Measurements from ENCODE around the gene THRB. TPM values are rescaled to one million over a fixed set of nuclear protein-coding genes. Genes with fewer than 3 reads are reported as not detected.

THRB gene
- total RNA-seq, 1 donor from 2014 or later, result 19.7 TPM

DNA sequence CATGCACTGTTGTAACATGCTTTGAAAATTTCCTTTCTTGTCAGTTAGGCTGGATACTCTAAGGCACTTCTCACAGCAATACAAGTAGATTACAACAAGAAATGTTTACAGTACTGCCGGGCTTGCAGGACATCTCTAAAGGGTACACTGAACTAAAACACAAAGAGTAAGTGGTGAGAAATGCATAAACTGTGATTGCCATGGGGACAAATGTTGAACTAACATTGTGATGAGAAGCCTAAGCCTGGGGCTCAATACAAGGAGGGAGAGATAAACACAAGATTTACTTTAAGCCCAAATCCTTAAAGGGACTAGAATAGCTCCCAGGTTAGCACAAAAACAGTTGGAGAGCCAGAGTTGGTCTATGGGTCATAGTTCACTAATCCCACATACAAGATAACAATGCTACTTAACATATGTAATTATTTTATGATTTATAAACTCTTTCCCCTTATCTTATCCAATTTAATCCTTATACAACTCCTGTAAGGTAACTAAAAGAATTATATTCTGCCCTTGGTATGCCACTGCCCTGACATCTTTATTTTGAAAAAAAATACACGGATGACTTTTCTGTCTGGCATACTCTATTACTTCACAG lies 126.9 kb downstream of the THRB start:
- intact Hi-C loops (cut with DNase I), result no loop called here

DNA sequence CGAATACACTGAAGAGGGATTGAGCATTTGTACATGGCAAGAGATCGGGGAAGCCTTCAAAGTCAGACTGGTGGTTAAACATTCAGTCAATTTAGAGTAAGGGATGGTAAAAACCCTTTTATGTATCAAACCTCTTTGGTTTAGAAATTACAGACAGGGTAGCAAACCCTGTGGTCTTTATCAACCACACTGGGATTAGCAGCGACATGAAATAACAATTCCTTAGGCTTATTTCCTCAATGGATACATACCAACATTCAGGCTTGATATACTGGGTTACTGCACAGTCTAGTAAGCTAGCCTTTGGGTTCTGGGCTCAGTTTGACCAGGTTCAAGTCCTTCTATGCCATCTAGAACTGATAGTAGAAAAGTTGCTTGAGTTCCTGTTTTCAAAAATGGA lies 127.4 kb downstream of the THRB start:
- DNase-seq, result no peak
- Histone ChIP-seq H3K27ac (no peak overlapping the region), H3K36me3 (no peaks in the 10 kb centered on the region), H3K9me3 (no peaks in the 10 kb centered on the region), H3K27me3 (no peaks in the 10 kb centered on the region), H3K4me1 (peaks cover 16% of the 10 kb centered on the region), H3K4me3 (no peak overlapping the region)
- intact Hi-C loops (cut with DNase I), result no loop called here
- no peak for ATAC-seq
- TF ChIP-seq CTCF (IDR thresholded peaks at IDR 0.05), result no peak

More for the DNA sequence above, 126.9 kb downstream of the THRB start:
- H3K36me3 ChIP-seq, result no peaks in the 10 kb centered on the region
- H3K4me1 ChIP-seq, result peaks cover 16% of the 10 kb centered on the region
- ATAC-seq, result no peak
- no peak overlapping the region for H3K4me3 ChIP-seq
- no peaks in the 10 kb centered on the region for H3K27me3 ChIP-seq
- H3K27ac ChIP-seq, result no peak overlapping the region
- TF ChIP-seq CTCF (IDR thresholded peaks at IDR 0.05), result no peak
- no peaks in the 10 kb centered on the region for H3K9me3 ChIP-seq
- DNase-seq, result no peak

GRCh38 chr3:24365168-24365567 lies 129.5 kb downstream of the THRB start:
- intact Hi-C loops (cut with DNase I), result no loop called here
- Histone ChIP-seq H3K4me1 (peaks cover 16% of the 10 kb centered on the region), H3K36me3 (no peaks in the 10 kb centered on the region), H3K27ac (no peak overlapping the region), H3K4me3 (no peak overlapping the region), H3K27me3 (no peaks in the 10 kb centered on the region), H3K9me3 (no peaks in the 10 kb centered on the region)
- TF ChIP-seq CTCF (IDR thresholded peaks at IDR 0.05), result no peak
- ATAC-seq (peak; percentile 92), DNase-seq (no peak)

DNA sequence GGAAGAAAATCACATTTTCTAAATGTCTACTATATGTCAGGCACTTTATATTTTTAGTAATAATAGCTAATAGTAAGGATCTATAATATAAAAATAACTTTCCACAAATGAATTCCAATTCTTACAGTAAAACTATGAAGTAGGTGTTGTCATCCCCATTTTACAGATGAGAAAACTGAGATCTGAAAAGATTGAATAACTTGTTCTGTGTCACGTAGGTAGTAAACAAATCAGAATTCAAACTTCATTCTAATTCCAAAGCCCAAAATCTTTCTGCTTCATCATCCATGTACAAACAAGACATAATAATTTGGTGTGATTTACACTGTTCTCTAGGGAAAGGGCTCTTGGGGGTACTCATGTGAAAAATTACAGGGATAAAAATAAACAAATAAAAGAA lies 130.3 kb downstream of the THRB start:
- Histone ChIP-seq H3K9me3 (no peaks in the 10 kb centered on the region), H3K36me3 (no peaks in the 10 kb centered on the region), H3K4me1 (peaks cover 16% of the 10 kb centered on the region), H3K4me3 (no peak overlapping the region), H3K27me3 (no peaks in the 10 kb centered on the region), H3K27ac (no peak overlapping the region)
- no peak for ATAC-seq
- DNase-seq, result no peak
- TF ChIP-seq CTCF (IDR thresholded peaks at IDR 0.05), result no peak
- intact Hi-C loops (cut with DNase I), result no loop called here

- ATAC-seq, result peak; percentile 81
- H3K36me3 ChIP-seq, result no peaks in the 10 kb centered on the region
- H3K4me1 ChIP-seq, result peaks cover 16% of the 10 kb centered on the region
- no peak for TF ChIP-seq CTCF (IDR thresholded peaks at IDR 0.05)
- H3K4me3 ChIP-seq, result no peak overlapping the region
- no peak for DNase-seq
- no peak overlapping the region for H3K27ac ChIP-seq
- no peaks in the 10 kb centered on the region for H3K9me3 ChIP-seq
- intact Hi-C loops (cut with DNase I), result no loop called here
- H3K27me3 ChIP-seq, result no peaks in the 10 kb centered on the region
Observed at GRCh38 chr3:24363242-24363641, 131.4 kb downstream of the THRB start.

- H3K4me3 ChIP-seq, result no peak overlapping the region
- intact Hi-C loops (cut with DNase I), result no loop called here
- H3K27me3 ChIP-seq, result no peaks in the 10 kb centered on the region
- no peak overlapping the region for H3K27ac ChIP-seq
- ATAC-seq (no peak), DNase-seq (no peak)
- no peaks in the 10 kb centered on the region for H3K9me3 ChIP-seq
- H3K4me1 ChIP-seq, result peaks cover 16% of the 10 kb centered on the region
- H3K36me3 ChIP-seq, result no peaks in the 10 kb centered on the region
- TF ChIP-seq CTCF (IDR thresholded peaks at IDR 0.05), result no peak
Observed at GRCh38 chr3:24361623-24362022, 133.0 kb downstream of the THRB start.
